ENCODE data around the gene HIVEP3. TPM values are rescaled to one million over a fixed set of nuclear protein-coding genes. Genes with fewer than 3 reads are reported as not detected.

HIVEP3 gene
- total RNA-seq, 1 experiment from 2014 or later: 1.4 TPM

DNA sequence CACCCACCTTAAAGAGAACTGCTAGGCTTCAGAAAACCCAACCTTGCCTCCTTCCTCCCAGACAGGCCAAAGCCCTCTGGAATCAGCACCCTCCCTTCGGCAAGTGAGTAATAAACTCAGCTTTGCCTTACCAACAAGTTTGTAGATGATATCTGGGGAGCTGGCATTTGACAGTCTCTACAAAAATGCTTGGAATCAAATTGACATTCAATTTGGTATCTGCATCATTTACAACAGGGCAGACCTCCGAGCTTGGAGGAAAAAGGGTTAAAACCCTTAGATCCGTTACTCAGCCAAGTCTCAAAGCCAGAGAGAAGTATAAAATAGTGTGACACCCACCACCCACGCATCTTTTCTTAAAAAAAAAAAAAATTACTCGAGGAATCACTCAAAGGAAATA lies 285.0 kb downstream of the HIVEP3 start:
- Histone ChIP-seq H2BK20ac (ENCODE audit: low read depth, low read length, poor library complexity, severe bottlenecking) (no peak overlapping the region), H3K9me3 (ENCODE audit: control insufficient read depth, low read depth, low read length) (no peaks in the 10 kb centered on the region), H3K56ac (ENCODE audit: insufficient read length, low read depth, low read length) (no peak overlapping the region), H4K20me1 (ENCODE audit: control insufficient read depth, insufficient read depth, insufficient read length) (no peaks in the 10 kb centered on the region), H2BK120ac (ENCODE audit: low read depth, low read length, poor library complexity, severe bottlenecking) (no peak overlapping the region), H3K79me2 (ENCODE audit: insufficient read depth, low read length) (no peaks in the 10 kb centered on the region), H3K4me2 (ENCODE audit: insufficient read depth, insufficient read length, low read length) (no peak overlapping the region), H3K23me2 (ENCODE audit: insufficient read length, low read depth, low read length, poor library complexity, severe bottlenecking) (no peaks in the 10 kb centered on the region), H2BK15ac (ENCODE audit: low read depth, low read length) (no peak overlapping the region), H2AFZ (ENCODE audit: low read length) (no peak overlapping the region), H2BK5ac (ENCODE audit: insufficient read length, low read length) (no peak overlapping the region), H3T11ph (ENCODE audit: low read length) (no peak overlapping the region), H4K91ac (ENCODE audit: insufficient read length, low read depth, low read length) (no peak overlapping the region), H2BK12ac (ENCODE audit: insufficient read length, low read depth, low read length) (no peak overlapping the region), H4K8ac (replicated peaks; ENCODE audit: insufficient read length, low read depth, low read length) (no peak overlapping the region), H3K14ac (ENCODE audit: insufficient read depth, low read length) (no peak overlapping the region), H3K4ac (ENCODE audit: low read depth, low read length) (no peak overlapping the region), H3K23ac (ENCODE audit: insufficient read length, low read depth, low read length) (no peak overlapping the region), H3K27me3 (ENCODE audit: insufficient read depth, low read length) (no peaks in the 10 kb centered on the region), H4K5ac (ENCODE audit: insufficient read length, low read depth, low read length) (no peak overlapping the region), H3K4me1 (ENCODE audit: insufficient read depth, low read length) (no peaks in the 10 kb centered on the region), H3K27ac (ENCODE audit: insufficient read length, low read depth, low read length) (no peak overlapping the region), H2AK5ac (ENCODE audit: insufficient read length, low read length) (no peak overlapping the region), H3K18ac (ENCODE audit: insufficient read length, low read depth, low read length) (no peak overlapping the region), H3K79me1 (ENCODE audit: insufficient read depth, low read depth, low read length, poor library complexity, severe bottlenecking) (no peaks in the 10 kb centered on the region), H3K9ac (ENCODE audit: extremely low read depth, insufficient read length, low read length) (no peak overlapping the region)
- Mint-ChIP-seq H3K27ac (no peak overlapping the region; a peak in 1 of 7 replicates), H3K4me3 (no peak overlapping the region), H3K36me3 (ENCODE audit: insufficient read depth in 1 of 3, low read depth in 3 of 3) (no peaks in the 10 kb centered on the region), H3K27me3 (ENCODE audit: low read depth) (peaks cover 2% of the 10 kb centered on the region; the same call in 1 of the 2 replicates), H3K9me3 (no peaks in the 10 kb centered on the region), H3K4me1 (peaks cover 0 to 5% of the 10 kb centered on the region in 2 experiments; a peak in 1 of 4 replicates)
- no peak for TF ChIP-seq CTCF (conservative IDR thresholded peaks at IDR 0.05)
- DNase-seq: no peak
- no CpG with 5 or more reads among the region's 5 CpGs for WGBS (ENCODE audit: extremely low coverage, insufficient read length, low lambda C conversion rate)

All from H9 (cell line).